Uterus (tissue), 2 donors: Measurements from ENCODE around the gene SMIM31.

Experiments used
- POLR2A ChIP-seq, 2 donors: fragments of 450-650 bp; IDR thresholded peaks; one replicate each; pipeline ENCODE4 v1.6.1; 2016; ENCODE audit warnings: antibody characterized with exemption in 2 of 2, mild to moderate bottlenecking in 1 of 2, moderate library complexity in 1 of 2
- TF ChIP-seq, protein P1 (sequence below), 4 experiments: fragments of 200-600 bp in 2 of 4; fragments of 450-650 bp in 2 of 4; sonication (generic) in 2 of 4; IDR thresholded peaks; one replicate each; pipeline ENCODE4 v1.5.1; 2016 to 2019; ENCODE audit warnings: antibody characterized with exemption in 4 of 4, mild to moderate bottlenecking in 2 of 4, moderate library complexity in 1 of 4

DNA sequence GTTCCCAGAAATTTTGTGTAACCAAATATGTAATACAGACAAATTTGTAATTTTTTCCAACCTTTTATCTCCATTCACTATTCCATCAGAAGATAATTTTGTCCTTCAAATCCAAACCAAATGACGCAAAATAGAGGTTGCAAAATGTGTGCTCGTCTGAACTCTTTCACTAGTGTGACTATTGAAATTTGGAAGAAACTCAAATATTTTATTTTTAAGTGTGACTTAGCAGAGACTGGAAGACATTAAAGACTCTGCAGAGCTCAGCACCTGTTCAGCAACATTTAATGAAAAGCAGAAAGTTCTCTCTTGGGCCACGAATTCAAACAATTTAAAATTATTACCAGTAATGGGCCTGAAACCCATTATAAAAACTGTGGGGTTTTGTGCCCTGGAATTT is 93.1 kb downstream of the SMIM31 start:
- TF ChIP-seq, protein P1, sequence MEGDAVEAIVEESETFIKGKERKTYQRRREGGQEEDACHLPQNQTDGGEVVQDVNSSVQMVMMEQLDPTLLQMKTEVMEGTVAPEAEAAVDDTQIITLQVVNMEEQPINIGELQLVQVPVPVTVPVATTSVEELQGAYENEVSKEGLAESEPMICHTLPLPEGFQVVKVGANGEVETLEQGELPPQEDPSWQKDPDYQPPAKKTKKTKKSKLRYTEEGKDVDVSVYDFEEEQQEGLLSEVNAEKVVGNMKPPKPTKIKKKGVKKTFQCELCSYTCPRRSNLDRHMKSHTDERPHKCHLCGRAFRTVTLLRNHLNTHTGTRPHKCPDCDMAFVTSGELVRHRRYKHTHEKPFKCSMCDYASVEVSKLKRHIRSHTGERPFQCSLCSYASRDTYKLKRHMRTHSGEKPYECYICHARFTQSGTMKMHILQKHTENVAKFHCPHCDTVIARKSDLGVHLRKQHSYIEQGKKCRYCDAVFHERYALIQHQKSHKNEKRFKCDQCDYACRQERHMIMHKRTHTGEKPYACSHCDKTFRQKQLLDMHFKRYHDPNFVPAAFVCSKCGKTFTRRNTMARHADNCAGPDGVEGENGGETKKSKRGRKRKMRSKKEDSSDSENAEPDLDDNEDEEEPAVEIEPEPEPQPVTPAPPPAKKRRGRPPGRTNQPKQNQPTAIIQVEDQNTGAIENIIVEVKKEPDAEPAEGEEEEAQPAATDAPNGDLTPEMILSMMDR (IDR thresholded peaks at IDR 0.05), result no peak
- TF ChIP-seq POLR2A (IDR thresholded peaks at IDR 0.05), result no peak
